GM19193 (cell line): ENCODE results near the gene ACSL3.

ENCODE experiments used
- POLR2A ChIP-seq: IDR thresholded peaks from 4 replicates; pipeline ENCODE4 v1.6.1; 2011; ENCODE audit not compliant: insufficient read depth, insufficient read length; ENCODE audit errors: extremely low read depth

The ACSL3 gene

DNA sequence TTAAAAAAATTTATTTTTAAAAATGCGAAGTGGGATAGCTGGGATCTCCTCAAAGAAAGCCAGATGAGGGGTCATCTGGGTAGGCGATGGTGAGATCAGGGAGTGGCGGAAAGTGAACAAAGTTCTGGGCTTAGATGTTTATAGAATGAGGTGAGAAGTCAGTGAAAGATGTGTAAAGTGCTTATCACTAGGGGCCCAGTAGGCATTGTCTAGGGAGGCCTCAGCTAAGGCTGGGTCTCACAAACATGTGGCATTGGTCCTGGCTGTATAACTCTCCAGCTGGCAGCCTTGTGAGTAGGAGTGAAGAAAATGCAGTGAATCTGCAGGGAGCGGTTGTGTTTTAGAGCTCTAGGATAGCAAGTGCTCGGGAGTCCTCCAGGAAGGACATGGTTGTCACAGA lies 10.5 kb downstream of the ACSL3 start:
- no peak for TF ChIP-seq POLR2A

DNA sequence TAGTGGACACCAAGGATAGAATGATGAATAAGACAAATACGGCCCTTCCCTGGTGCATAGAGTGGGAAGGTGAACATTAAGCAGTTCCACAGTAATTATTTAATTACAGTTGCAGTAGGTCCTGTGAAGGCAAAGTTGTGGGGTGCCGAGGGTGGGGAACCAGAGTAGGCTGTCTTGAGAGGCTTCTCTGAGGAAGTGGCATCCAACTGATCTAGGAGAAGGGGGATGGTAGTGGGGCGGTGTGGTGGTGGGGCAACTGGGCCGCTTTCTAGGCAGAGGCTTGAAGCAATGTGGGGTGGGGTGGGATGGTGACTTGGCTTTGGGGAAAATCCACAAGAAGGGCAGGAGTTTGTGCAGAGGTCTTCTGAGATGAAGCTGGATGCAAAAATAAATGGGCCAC lies 11.7 kb downstream of the ACSL3 start:
- no peak for TF ChIP-seq POLR2A

DNA sequence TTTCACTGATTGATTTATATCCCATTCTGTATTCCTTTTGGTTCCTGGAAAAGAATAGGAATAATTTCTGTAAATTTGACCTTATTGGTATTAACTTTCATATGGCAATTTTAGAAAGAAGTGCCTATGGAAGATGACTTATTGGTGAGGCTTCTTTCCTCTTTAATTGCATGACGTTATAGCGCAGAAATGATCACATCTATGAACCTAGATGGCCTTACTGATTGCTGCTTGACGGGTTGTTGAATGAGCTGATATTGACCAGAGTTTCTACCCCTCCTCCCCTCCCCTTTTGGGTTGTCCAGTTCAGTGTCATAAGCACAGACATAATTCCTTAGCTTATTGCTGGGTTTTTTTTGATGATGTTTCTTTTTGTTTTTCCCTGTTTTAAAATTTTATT lies 14.6 kb downstream of the ACSL3 start:
- TF ChIP-seq POLR2A = no peak

DNA sequence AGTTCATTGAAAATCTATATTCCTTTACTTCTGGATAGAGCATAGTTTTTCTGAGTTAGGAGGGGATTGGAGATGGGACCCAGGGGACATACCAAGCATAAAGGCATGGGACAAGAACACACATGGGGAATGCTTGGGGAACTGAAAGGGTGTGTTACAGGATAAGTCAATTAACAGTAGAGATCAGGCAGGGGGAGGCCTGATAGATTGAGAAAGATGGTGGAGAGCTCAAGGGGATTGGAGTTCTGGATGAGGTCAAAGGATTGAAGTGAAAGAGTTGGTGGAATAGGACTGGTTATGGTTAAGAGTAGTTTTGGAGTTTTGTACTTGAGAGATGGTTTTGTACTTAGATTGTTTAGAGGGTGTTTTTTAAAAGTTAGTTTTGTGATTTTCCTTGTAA lies 16.1 kb downstream of the ACSL3 start:
- TF ChIP-seq POLR2A = no peak

DNA sequence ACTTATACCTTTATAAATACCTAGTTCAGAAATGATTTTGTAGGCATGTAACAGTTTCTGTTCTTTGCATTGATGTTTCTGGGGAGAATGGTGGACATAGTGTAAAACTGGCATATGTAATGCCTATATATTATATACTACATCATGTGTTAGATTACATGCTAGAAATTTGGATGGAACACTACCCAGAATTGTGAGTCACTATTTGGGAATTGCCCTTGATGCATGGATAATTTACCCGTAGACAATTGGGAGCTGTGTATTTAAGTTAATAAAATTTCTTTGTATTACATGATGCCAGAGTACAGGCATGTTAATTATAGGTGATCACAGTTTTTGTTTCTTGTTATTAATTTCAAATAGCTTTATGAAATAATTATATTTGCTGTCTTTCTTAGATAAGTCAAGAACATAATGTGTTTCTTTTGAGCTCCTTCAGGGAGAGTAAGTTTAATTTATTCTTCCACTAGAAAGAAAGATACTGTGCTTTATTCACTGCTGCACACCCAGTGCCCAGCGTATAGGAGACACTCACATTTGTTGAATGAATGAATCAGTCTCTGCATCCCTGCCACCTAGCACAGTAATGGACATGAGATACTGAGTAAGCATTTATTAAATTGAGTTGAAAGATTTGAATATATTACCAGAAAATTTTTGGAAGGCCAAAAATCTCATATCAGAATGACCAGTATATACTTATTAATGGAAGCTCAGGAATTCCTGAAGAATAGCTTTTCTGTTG lies 16.9 kb downstream of the ACSL3 start:
- TF ChIP-seq POLR2A = no peak

DNA sequence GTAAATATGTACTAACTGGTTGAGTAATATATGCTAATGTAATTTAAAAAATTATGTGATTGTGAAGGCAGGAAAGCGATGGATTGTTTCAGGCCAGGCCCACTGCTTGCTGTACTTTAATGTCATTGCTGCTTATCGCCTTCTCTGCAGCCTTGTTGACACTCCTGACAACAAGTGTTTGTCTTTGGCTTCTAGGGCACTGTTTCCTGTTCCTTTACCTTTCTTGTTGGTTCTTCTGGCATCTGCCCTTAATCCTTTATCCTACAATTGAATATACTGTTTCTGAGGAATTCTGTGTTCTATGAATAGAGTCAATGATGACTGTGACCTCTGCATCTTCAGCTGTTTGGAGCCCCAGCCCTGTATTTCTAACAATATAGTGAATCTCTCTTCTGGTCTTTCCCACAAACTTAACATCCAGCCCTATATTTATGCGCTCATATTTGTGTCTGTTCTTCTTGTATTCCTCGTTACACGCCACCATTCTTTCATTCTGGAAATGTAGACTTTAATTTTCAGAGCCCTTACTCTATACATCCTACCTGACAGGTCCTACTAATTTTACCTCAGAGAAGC lies 17.6 kb downstream of the ACSL3 start:
- TF ChIP-seq POLR2A = no peak

DNA sequence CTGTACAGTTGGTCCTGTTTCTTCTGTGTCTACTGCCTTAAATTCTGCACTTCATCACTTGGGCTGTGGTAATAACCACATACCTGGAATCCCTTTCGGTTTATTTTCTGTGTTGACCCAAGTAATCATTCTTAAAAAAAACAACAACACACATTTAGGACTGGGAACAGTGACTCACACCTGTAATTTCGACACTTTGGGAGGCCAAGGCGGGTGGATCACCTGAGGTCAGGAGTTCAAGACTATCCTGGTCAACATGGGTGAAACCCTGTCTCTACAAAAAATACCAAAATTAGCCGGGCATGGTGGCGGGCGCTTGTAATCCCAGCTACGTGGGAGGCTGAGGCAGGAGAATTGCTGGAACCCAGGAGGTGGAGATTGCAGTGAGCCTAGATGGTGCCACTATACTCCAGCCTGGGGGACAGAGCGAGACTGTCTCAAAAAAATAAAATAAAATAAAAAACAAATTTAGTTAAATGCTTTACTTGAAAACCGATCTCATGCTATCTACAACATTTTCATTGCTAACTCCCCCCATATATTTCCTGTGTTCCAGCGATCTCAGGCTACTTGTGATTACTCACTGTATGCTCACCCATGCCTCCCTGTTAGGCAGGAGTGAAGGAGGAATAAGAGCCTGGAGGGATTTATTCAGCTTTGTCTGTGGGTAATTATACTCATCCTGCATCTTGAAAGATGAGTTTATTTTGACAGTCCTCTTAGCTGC lies 18.2 kb downstream of the ACSL3 start:
- TF ChIP-seq POLR2A = no peak

DNA sequence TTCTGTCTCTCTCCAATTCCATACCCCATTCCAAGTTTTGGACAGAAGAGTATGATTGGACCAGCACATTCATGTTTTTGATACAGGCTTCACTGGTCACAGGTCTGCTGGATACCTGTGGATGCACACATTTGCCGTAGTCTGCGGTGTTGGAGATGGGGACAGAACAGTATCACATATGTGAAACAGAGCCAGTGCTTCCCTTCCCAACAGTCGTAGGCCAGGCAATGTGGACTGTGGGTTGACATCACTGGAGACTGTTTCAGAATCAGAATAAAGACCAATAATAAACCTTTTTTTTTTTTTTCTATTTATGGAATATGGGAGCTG lies 18.7 kb downstream of the ACSL3 start:
- TF ChIP-seq POLR2A = no peak

DNA sequence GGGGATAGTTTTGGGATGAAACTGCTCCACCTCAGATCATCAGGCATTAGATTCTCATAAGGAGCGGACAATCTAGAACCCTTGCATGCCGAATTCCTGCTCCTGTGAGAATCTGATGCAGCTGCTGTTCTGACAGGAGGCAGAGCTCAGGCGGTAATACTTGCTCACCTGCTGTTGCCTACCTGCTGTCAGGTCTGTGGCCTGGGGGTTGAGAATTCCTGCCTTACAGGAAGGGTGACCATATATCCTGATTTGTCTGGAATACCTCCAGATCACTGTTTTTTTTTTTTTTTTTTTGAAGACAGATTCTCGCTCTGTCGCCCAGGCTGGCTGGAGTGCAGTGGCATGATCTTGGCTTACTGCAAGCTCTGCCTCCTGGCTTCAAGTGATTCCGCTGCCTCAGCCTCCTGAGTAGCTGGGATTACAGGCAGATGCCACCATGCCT lies 21.7 kb downstream of the ACSL3 start:
- TF ChIP-seq POLR2A = no peak

DNA sequence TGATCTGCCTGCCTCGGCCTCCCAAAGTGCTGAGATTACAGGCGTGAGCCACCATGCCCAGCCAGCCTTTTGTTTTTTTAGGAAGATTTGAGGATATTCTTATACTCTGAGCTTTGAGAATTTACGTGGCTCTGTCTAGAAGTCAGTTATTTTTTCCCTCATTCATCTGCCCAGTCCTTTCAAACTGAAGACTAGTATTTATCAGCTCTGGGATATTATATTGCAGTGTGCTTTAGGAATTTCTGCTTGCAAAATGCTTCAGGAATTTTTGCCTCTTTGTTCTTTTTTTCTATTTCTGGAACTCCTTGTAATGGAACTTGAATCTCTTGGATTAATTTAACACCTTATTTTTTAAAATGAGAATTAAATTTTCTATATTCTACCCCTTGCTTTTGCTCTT lies 22.6 kb downstream of the ACSL3 start:
- no peak for TF ChIP-seq POLR2A

DNA sequence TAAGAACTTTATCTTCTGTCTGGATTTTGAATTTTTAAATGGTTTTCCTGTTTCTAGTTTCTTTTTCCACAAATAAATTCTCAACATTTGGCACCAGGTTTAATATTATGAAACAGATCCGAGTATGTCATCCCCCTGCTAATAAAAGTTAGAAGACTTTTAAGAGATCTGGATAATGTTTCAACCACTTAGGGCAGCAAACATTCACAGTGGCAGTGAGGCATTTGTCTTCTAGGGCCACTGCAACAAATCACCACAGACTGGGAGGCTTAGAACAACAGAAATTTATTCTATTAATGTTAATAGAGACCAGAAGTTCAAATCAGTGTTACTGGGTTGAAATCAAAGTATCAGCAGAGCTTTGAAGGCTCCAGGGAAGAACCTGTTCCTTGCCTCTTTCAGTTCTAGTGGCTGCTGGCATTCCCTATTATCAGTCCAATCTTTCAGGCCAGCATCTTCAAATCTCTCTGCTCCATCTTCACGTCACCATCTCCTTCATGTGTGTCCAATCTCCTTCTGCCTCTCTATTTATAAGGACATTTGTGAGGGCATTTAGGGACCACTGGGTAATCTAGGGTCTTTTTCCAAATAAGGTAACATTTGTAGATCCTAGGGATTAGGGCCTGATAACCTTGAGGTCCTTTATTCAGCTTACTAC lies 23.4 kb downstream of the ACSL3 start:
- no peak for TF ChIP-seq POLR2A

DNA sequence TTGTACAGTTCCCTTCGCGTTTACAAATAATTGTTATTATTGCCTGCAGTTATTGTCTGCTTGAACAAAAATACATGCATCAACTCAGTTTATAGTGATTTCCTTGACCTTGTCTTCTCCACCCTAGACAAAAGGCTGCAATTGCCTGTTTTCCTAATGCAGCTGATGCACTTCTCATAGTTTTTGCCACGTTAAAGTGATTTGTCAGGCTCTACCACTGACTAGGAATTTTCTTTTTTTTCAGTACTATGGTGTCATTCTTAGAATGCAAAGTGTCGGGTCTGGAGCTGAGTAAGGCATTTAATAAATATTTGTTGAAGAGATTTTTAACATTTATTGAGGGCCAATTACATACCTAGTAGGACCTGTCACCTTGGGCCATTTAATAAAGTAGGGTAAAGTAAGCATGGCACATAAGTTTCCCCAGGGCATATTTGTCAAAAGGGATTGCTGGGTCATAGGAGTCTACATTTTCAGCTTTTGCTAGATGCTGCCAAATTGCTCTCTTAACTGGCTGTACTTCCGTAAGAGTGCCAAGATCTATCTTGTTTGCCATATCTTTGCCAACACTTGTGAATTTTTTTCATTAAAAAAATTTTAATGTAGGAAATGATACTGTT lies 24.1 kb downstream of the ACSL3 start:
- no peak for TF ChIP-seq POLR2A

DNA sequence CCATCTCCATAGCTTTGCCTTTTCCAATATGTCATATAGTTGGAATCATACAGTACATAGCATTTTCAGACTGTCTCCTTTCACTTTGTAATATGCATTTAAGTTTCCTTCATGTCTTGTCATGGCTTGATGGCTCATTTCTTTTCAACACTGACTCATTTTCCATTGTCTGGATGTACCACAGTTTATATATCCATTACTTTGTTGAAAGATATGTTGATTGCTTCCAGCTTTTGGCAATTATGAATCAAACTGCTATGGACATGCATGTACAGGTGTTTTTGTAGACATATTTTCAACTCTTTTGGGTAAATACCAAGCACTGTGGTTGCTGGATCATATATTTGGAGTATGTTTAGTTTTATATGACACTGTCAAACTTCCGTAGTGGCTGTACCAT lies 26.3 kb downstream of the ACSL3 start:
- no peak for TF ChIP-seq POLR2A

DNA sequence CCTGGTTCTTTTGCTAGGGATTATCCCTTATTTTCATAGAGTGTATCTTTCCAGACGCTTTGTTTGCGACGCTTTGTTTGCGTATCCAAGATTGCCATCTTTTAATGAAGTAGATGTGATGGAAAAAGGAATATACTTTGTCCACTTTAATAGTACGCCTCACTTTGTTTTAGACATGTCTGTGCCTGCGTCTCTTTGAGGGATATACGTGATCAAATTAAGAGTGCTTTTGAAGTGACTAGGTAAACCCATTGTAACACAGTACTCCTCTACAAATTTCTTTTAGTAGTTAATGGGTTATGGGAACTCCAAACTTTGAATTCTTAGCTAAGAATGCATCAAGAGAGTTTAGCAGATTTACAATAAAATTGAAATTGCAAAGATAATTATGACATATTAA lies 27.9 kb downstream of the ACSL3 start:
- TF ChIP-seq POLR2A = no peak

DNA sequence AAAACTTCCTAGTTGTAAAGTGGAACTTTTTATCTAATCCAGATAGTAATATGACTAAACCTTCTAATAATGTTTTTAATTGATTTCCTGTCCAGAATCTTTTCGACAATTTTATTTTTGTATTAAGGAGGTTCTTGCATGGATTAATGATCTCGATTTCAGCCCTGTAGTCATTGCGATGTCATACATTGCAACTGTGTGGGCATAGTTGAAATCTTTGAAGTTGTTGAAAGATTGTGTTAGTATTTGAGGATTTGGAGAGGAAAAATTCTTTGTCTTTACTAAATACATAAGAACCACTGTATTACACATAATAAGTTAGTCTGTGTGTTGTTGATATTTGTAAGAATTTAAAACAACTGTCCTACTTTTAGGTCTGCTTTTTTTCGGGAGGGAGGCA lies 31.1 kb downstream of the ACSL3 start:
- no peak for TF ChIP-seq POLR2A
